K562 (cell line): ENCODE results near the gene EVC. TPM values are rescaled to one million over a fixed set of nuclear protein-coding genes. Genes with fewer than 3 reads are reported as not detected.

ENCODE experiments used
- ATAC-seq: fragments of 200-7000 bp; cut with Tn5 transposase; 3 replicates; pipeline ENCODE4 v1.9.1; 2020; ENCODE audit warnings: moderate library complexity
- BruUV-seq: library from RNA; stranded (reverse); fragments of 400-500 nt; replicated peaks from 2 replicates; lab custom pipeline; 2021; lab: Mats Ljungman, UMichigan
- CTCF ChIA-PET: fragments of 300-600 bp; formaldehyde crosslinking; extraction: SDS; loops from one replicate; lab custom pipeline; 2021; ENCODE audit warnings: low intra/inter-chr PET ratio; lab: Yijun Ruan, JAX
- POLR2A ChIA-PET: fragments of 300-600, 350-650 bp; sonication (Branson Sonifier 250); formaldehyde crosslinking; extraction: SDS; loops from one replicate; lab custom pipeline; 2021; ENCODE audit warnings: antibody characterized with exemption, inconsistent platforms; lab: Yijun Ruan, JAX
- DNase-seq, 4 experiments: peaks; one replicate each; pipeline versions ENCODE4 v3.0.0 to v3.0.0-alpha.2; 2011 to 2018; ENCODE audit warnings: low spot score in 3 of 4, mixed read lengths in 3 of 4; ENCODE audit errors: extremely low read depth in 1 of 4
- FAIRE-seq: peaks from 2 replicates; lab custom pipeline; 2011; peaks lifted over from hg19 to GRCh38; lab: Jason Lieb, UNC
- H2AFZ ChIP-seq: 2 replicates; pipeline ENCODE4 v1.6.0; 2011; ENCODE audit warnings: low read depth, low read length, control low read depth, inconsistent platforms
- H3K27ac ChIP-seq: fragments of 200-600 bp; 3 replicates; pipeline ENCODE4 v1.8.0; 2011; ENCODE audit warnings: low read depth, mild to moderate bottlenecking, control low read depth, inconsistent platforms, low read length, moderate library complexity, mixed read lengths; ENCODE audit errors: extremely low read depth
- H3K27me3 ChIP-seq, 2 experiments: fragments of 300-600 bp in 1 of 2; 2 replicates in 1 of 2; 3 replicates in 1 of 2; pipeline versions ENCODE4 v1.6.0 to v1.8.0; 2011; ENCODE audit warnings: inconsistent platforms in 2 of 2, low read length in 2 of 2, mild to moderate bottlenecking in 1 of 2, mixed read lengths in 1 of 2, moderate library complexity in 1 of 2; ENCODE audit not compliant: control insufficient read depth in 2 of 2, insufficient read depth in 2 of 2
- H3K36me3 ChIP-seq: fragments of 300-600 bp; 3 replicates; pipeline ENCODE4 v1.8.0; 2011; ENCODE audit warnings: mild to moderate bottlenecking, low read length, inconsistent platforms; ENCODE audit not compliant: control insufficient read depth, insufficient read depth
- H3K4me1 ChIP-seq, 2 experiments: fragments of 200-600 bp in 1 of 2; replicated peaks in 1 of 2; 2 replicates in 1 of 2; 3 replicates in 1 of 2; pipeline versions ENCODE4 v1.5.1 to v1.8.0; 2011; ENCODE audit warnings: inconsistent platforms in 2 of 2, low read length in 2 of 2, mild to moderate bottlenecking in 1 of 2, mixed read lengths in 1 of 2, moderate library complexity in 1 of 2; ENCODE audit not compliant: control insufficient read depth in 2 of 2, insufficient read depth in 2 of 2
- H3K4me2 ChIP-seq: 2 replicates; pipeline ENCODE4 v1.6.1; 2011; ENCODE audit warnings: low read length, control low read depth, inconsistent platforms, mixed read lengths; ENCODE audit not compliant: insufficient read depth
- H3K4me3 ChIP-seq: fragments of 200-600 bp; sonication (generic), shearing (Covaris generic); 2 replicates; pipeline ENCODE4 v1.5.1; 2016; ENCODE audit warnings: control low read depth, inconsistent platforms
- H3K79me2 ChIP-seq: fragments of 200-600 bp; 3 replicates; pipeline ENCODE4 v1.8.0; 2011; ENCODE audit warnings: low read length, inconsistent platforms; ENCODE audit not compliant: control insufficient read depth, insufficient read depth
- H3K9ac ChIP-seq, 2 experiments: 2 replicates each; pipeline versions ENCODE4 v1.6.0 to v1.6.1; 2011; ENCODE audit warnings: low read depth in 2 of 2, low read length in 2 of 2, control low read depth in 1 of 2, inconsistent platforms in 1 of 2, mild to moderate bottlenecking in 1 of 2, mixed read lengths in 1 of 2; ENCODE audit not compliant: insufficient read depth in 1 of 2
- H3K9me1 ChIP-seq: one replicate; pipeline ENCODE4 v1.6.0; 2011; ENCODE audit warnings: inconsistent platforms, mild to moderate bottlenecking, low read length, moderate library complexity; ENCODE audit not compliant: control insufficient read depth, insufficient read depth
- H3K9me3 ChIP-seq: replicated peaks from 2 replicates; pipeline ENCODE4 v1.5.1; 2011; ENCODE audit warnings: low read depth, low read length, inconsistent platforms; ENCODE audit not compliant: control insufficient read depth, insufficient read depth
- H4K20me1 ChIP-seq: replicated peaks from 2 replicates; pipeline ENCODE4 v1.6.1; 2011; ENCODE audit warnings: low read length, inconsistent platforms, mixed read lengths; ENCODE audit not compliant: control insufficient read depth, insufficient read depth
- CAMTA2 ChIP-seq: fragments of 250-450 bp; sonication (Bioruptor Pico); conservative IDR thresholded peaks from 2 replicates; pipeline ENCODE4 v1.5.1; 2022
- SMAD1 ChIP-seq: fragments of 150-350 bp; IDR thresholded peaks from 2 replicates; pipeline ENCODE4 v1.6.1; 2014; ENCODE audit warnings: low read length, low read depth; ENCODE audit not compliant: partially characterized antibody
- WGBS: fragments of 100-300 bp; shearing (Covaris generic); methylation state at CpG from one replicate; pipeline ENCODE4 v1.1.6; 2016; ENCODE audit warnings: low coverage, mixed read lengths; ENCODE audit not compliant: insufficient coverage; ENCODE audit errors: missing lambda C conversion rate; 5-methylcytosine and 5-hydroxymethylcytosine counted together
- in situ Hi-C: fragments of 300-500 bp; cut with MboI; formaldehyde crosslinking; loops from 4 replicates; pipeline ENCODE4 v1.15.0; 2018; ENCODE audit warnings: inconsistent platforms, mixed read lengths
- intact Hi-C: fragments of 100-400 bp; cut with micrococcal nuclease; formaldehyde crosslinking; loops from 2 replicates; pipeline ENCODE4 v1.14.2; 2022
- polyA plus RNA-seq, 8 experiments: library from polyadenylated mRNA; depleted of rRNA in 4 of 8; stranded (reverse) in 5 of 8; unstranded in 3 of 8; fragments of >200 nt; fragmentation: Nextera tagmentation in 2 of 8; fragmentation: Illumina TruSeq in 1 of 8; extraction: Ambion mirVana in 2 of 8; extraction: Trizol in 1 of 8; gene quantifications; 2 replicates each; pipeline versions ENCODE4 v1.2.1 to v1.2.3, GENCODE V29; 2011 to 2014; ENCODE audit warnings: inconsistent platforms in 1 of 8, missing spikeins in 1 of 8
- total RNA-seq, 7 experiments: library from RNA; depleted of rRNA in 6 of 7; stranded (reverse); fragments of >200 nt in 6 of 7; fragmentation: Illumina TruSeq in 2 of 7; extraction: Trizol in 2 of 7; gene quantifications; 2 replicates each; pipeline versions ENCODE4 v1.2.1 to v1.2.3, GENCODE V29; 2011 to 2021; ENCODE audit warnings: low replicate concordance in 1 of 7
- TF ChIP-seq, protein P1 (sequence below): sonication (generic); formaldehyde crosslinking; IDR thresholded peaks from 2 replicates; pipeline ENCODE4 v1.5.0; 2020; ENCODE audit warnings: missing genetic modification reagents

The EVC gene
- total and polyA plus RNA-seq, 9 of the 15 experiments (the other 6 are each of a cell fraction or from before 2014, with no cell fraction given) = 0.03 to 3.2 (median 1.1) TPM

DNA sequence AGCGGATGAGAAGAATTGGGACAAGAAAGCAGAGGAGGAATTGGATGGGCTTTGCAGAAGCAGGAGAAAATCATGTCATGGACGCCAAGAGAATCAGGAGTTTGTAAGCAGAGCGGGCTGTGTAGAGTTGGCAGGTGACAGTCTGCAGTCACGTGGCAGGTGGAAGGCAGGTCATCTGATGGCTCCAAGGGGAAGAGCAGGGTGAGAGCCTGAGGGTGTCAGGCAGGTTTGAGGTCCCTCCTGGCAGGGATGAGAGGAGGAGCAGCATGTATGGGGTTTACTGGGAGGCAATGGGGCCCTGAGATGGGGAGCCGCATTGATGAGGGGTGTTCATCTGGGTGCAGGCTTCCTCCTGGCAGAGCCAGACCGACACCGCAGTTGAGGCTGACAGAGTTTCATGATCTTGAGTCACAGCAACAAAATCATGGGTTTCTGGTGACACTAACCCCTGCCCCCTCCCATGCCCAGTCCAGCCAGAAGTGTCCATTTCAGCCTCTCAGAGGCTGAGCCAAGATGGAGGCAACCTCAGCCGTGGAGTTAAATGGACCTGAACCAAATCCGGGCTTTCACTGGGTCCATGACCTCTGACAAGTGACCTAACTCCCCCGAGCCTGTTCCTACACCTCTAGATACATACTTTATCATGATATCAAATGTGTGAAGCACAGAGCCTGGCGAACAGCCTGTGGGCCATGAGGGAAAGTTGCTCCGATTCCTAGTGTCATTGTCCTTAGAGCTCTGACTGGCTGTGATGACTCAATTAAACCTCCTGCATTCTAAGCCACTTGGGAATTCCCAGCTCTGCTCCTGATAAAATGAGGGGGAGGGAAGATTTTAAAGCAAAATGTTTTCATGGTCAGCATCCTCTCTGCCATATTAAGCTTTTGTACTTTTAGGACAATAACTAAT, 36.1 kb downstream of the EVC start:
- 23% methylated on average over 11 of the region's 12 CpGs for WGBS
- POLR2A ChIA-PET = no interaction called here
- Histone ChIP-seq H3K4me1 (peaks cover 3 to 5% of the 10 kb centered on the region in 2 experiments; a peak in 2 of 5 replicates), H3K27ac (no peak overlapping the region), H3K36me3 (no peaks in the 10 kb centered on the region), H2AFZ (no peak overlapping the region), H3K9me3 (no peaks in the 10 kb centered on the region), H3K27me3 (no peaks in the 10 kb centered on the region; a peak in 1 of 5 replicates), H3K9me1 (no peaks in the 10 kb centered on the region), H4K20me1 (no peaks in the 10 kb centered on the region; the same call in 1 of the 2 replicates), H3K4me3 (no peak overlapping the region), H3K79me2 (no peaks in the 10 kb centered on the region), H3K4me2 (no peak overlapping the region), H3K9ac (no peak overlapping the region; a peak in 1 of 4 replicates)
- DNase-seq = peak in 1 of 4 experiments; percentile 2
- TF ChIP-seq SMAD1 (no peak), CAMTA2 (no peak)
- TF ChIP-seq, protein P1, sequence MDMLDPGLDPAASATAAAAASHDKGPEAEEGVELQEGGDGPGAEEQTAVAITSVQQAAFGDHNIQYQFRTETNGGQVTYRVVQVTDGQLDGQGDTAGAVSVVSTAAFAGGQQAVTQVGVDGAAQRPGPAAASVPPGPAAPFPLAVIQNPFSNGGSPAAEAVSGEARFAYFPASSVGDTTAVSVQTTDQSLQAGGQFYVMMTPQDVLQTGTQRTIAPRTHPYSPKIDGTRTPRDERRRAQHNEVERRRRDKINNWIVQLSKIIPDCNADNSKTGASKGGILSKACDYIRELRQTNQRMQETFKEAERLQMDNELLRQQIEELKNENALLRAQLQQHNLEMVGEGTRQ = 0 out of 2 replicates have a peak, but pooled peaks have one; percentile 31
- CTCF ChIA-PET = no interaction called here
- in situ Hi-C loops (no loop called here), intact Hi-C loops (no loop called here)
- no peak for FAIRE-seq
- BruUV-seq = no TSS peak
- ATAC-seq = no peak
